ENCODE measurements around the gene ZBTB9.

ZBTB9 gene

GRCh38 chr6:33429750-33430052, 24.7 kb upstream of the ZBTB9 start:
- no peak for TF ChIP-seq CTCF (conservative IDR thresholded peaks at IDR 0.05; ENCODE audit: control insufficient read depth, insufficient read depth, low read depth, low read length)
- H3K4me3 ChIP-seq (ENCODE audit: control insufficient read depth, low read depth, low read length), result no peak overlapping the region
- DNase-seq (ENCODE audit: low read depth), result no peak

GRCh38 chr6:33430334-33430733, 24.0 kb upstream of the ZBTB9 start:
- no peak for TF ChIP-seq CTCF (conservative IDR thresholded peaks at IDR 0.05; ENCODE audit: control insufficient read depth, insufficient read depth, low read depth, low read length)
- H3K4me3 ChIP-seq (ENCODE audit: control insufficient read depth, low read depth, low read length), result no peak overlapping the region
- no peak for DNase-seq (ENCODE audit: low read depth)

- peak; percentile 47 for DNase-seq (ENCODE audit: low read depth)
- TF ChIP-seq CTCF (conservative IDR thresholded peaks at IDR 0.05; ENCODE audit: control insufficient read depth, insufficient read depth, low read depth, low read length), result no peak
- no peak overlapping the region for H3K4me3 ChIP-seq (ENCODE audit: control insufficient read depth, low read depth, low read length)
These were observed 23.1 kb upstream of the ZBTB9 start for GRCh38 chr6:33430991-33431879.

- no peak for DNase-seq (ENCODE audit: low read depth)
- H3K4me3 ChIP-seq (ENCODE audit: control insufficient read depth, low read depth, low read length), result no peak overlapping the region
- no peak for TF ChIP-seq CTCF (conservative IDR thresholded peaks at IDR 0.05; ENCODE audit: control insufficient read depth, insufficient read depth, low read depth, low read length)
These were observed 22.4 kb upstream of the ZBTB9 start for GRCh38 chr6:33431880-33432541.

GRCh38 chr6:33432546-33432945, 21.8 kb upstream of the ZBTB9 start:
- TF ChIP-seq CTCF (conservative IDR thresholded peaks at IDR 0.05; ENCODE audit: control insufficient read depth, insufficient read depth, low read depth, low read length), result no peak
- no peak for DNase-seq (ENCODE audit: low read depth)
- no peak overlapping the region for H3K4me3 ChIP-seq (ENCODE audit: control insufficient read depth, low read depth, low read length)

GRCh38 chr6:33433001-33433543, 21.3 kb upstream of the ZBTB9 start:
- H3K4me3 ChIP-seq (ENCODE audit: control insufficient read depth, low read depth, low read length), result no peak overlapping the region
- DNase-seq (ENCODE audit: low read depth), result no peak
- TF ChIP-seq CTCF (conservative IDR thresholded peaks at IDR 0.05; ENCODE audit: control insufficient read depth, insufficient read depth, low read depth, low read length), result no peak
